HepG2 (cell line): ENCODE results near the gene HSPA1A. TPM values are rescaled to one million over a fixed set of nuclear protein-coding genes. Genes with fewer than 3 reads are reported as not detected.

Source experiments
- EP300 ChIP-seq, 3 experiments: sonication (generic) in 1 of 3; formaldehyde crosslinking in 1 of 3; IDR thresholded peaks; 2 replicates each; pipeline versions ENCODE4 v1.5.1 to v1.6.1; 2011 to 2020; ENCODE audit warnings: low read depth in 2 of 3, low read length in 2 of 3, borderline replicate concordance in 1 of 3, improper control_type of control experiment in 1 of 3, mild to moderate bottlenecking in 1 of 3, missing genetic modification reagents in 1 of 3, moderate library complexity in 1 of 3
- GLMP ChIP-seq: sonication (generic); formaldehyde crosslinking; IDR thresholded peaks from 2 replicates; pipeline ENCODE4 v1.9.0; 2021; ENCODE audit warnings: missing genetic modification reagents, mild to moderate bottlenecking, borderline replicate concordance
- HNRNPK ChIP-seq: fragments of 200-400 bp; formaldehyde crosslinking; IDR thresholded peaks from 2 replicates; pipeline ENCODE4 v1.6.1; 2018; ENCODE audit warnings: low read length, low read depth, moderate library complexity, mild to moderate bottlenecking; ENCODE audit not compliant: poor library complexity, severe bottlenecking
- NCOA1 ChIP-seq: sonication (generic); formaldehyde crosslinking; IDR thresholded peaks from 2 replicates; pipeline ENCODE4 v1.9.0; 2021; ENCODE audit warnings: missing genetic modification reagents
- NFYB ChIP-seq: sonication (generic); formaldehyde crosslinking; IDR thresholded peaks from 2 replicates; pipeline ENCODE4 v1.4.0; 2020; ENCODE audit warnings: missing genetic modification reagents
- PTBP1 ChIP-seq: fragments of 200-400 bp; formaldehyde crosslinking; IDR thresholded peaks from 2 replicates; pipeline ENCODE4 v1.6.1; 2018; ENCODE audit warnings: low read length, low read depth; ENCODE audit not compliant: poor library complexity, severe bottlenecking
- SMAD9 ChIP-seq: sonication (generic); formaldehyde crosslinking; IDR thresholded peaks from 2 replicates; pipeline ENCODE4 v1.5.1; 2020; ENCODE audit warnings: mild to moderate bottlenecking, missing genetic modification reagents
- SYNCRIP ChIP-seq: fragments of 200-400 bp; formaldehyde crosslinking; IDR thresholded peaks from 2 replicates; pipeline ENCODE4 v1.6.1; 2018; ENCODE audit warnings: mild to moderate bottlenecking, low read depth, low read length; ENCODE audit not compliant: insufficient read depth
- ZBED4 ChIP-seq: sonication (generic); formaldehyde crosslinking; IDR thresholded peaks from 2 replicates; pipeline ENCODE4 v1.4.0; 2020; ENCODE audit warnings: missing genetic modification reagents, borderline replicate concordance
- ZNF205 ChIP-seq: IDR thresholded peaks from 2 replicates; pipeline ENCODE4 v1.6.1; 2018; ENCODE audit warnings: missing biosample characterization, missing genetic modification reagents
- ZNF264 ChIP-seq: sonication (generic); formaldehyde crosslinking; IDR thresholded peaks from 2 replicates; pipeline ENCODE4 v1.4.0; 2020; ENCODE audit warnings: missing genetic modification reagents
- ZNF407 ChIP-seq: sonication (generic); formaldehyde crosslinking; IDR thresholded peaks from one replicate; pipeline ENCODE4 v1.5.1; 2020; ENCODE audit warnings: mild to moderate bottlenecking, missing genetic modification reagents; ENCODE audit errors: not compliant biosample characterization
- ZNF672 ChIP-seq: sonication (generic); formaldehyde crosslinking; IDR thresholded peaks from 2 replicates; pipeline ENCODE4 v1.8.1; 2022; ENCODE audit warnings: missing genetic modification reagents
- ZNF788 ChIP-seq: sonication (generic); formaldehyde crosslinking; IDR thresholded peaks from 2 replicates; pipeline ENCODE4 v1.5.0; 2020; ENCODE audit warnings: mild to moderate bottlenecking, missing genetic modification reagents, borderline replicate concordance
- ZZZ3 ChIP-seq: sonication (generic); formaldehyde crosslinking; IDR thresholded peaks from 2 replicates; pipeline ENCODE4 v1.4.0; 2020; ENCODE audit warnings: missing genetic modification reagents, mild to moderate bottlenecking, borderline replicate concordance
- polyA plus RNA-seq, 8 experiments: library from polyadenylated mRNA; depleted of rRNA in 3 of 8; stranded (reverse) in 7 of 8; unstranded in 1 of 8; fragments of >200 nt; fragmentation: Illumina TruSeq in 4 of 8; extraction: Trizol in 4 of 8; gene quantifications; 2 replicates each; pipeline versions ENCODE4 v1.2.1 to v1.2.3, GENCODE V29; 2011 to 2016; ENCODE audit warnings: low read depth in 4 of 8, missing spikeins in 1 of 8, mixed read lengths in 1 of 8; ENCODE audit not compliant: insufficient read depth in 1 of 8
- total RNA-seq, 5 experiments: library from RNA; depleted of rRNA; stranded (reverse); fragments of >200 nt; fragmentation: Illumina TruSeq; extraction: Trizol; gene quantifications; 2 replicates each; pipeline ENCODE4 v1.2.3, GENCODE V29; 2016; ENCODE audit warnings: low read depth in 1 of 5

The HSPA1A gene
- total and polyA plus RNA-seq, 2 of the 13 experiments (the other 11 are each of a cell fraction or from before 2014, with no cell fraction given) = 44.5 to 85.0 TPM

- TF ChIP-seq ZNF407 (CRISPR knock-in tag) (no peak), ZNF205 (no peak), HNRNPK (peak; percentile 67), ZZZ3 (no peak), ZNF264 (CRISPR knock-in tag) (no peak), NCOA1 (CRISPR knock-in tag) (no peak), PTBP1 (no peak), SYNCRIP (no peak), SMAD9 (peak; percentile 89; the same call in 1 of the 2 replicates), ZBED4 (CRISPR knock-in tag) (no peak), EP300 (IDR thresholded peaks at IDR 0.05; ENCODE audit: low read depth in 2 of 2, low read length in 2 of 2) (no peak), EP300 (CRISPR knock-in tag; IDR thresholded peaks at IDR 0.05; ENCODE audit: borderline replicate concordance) (no peak), ZNF788 (no peak), ZNF672 (CRISPR knock-in tag) (no peak), GLMP (no peak), NFYB (CRISPR knock-in tag) (no peak)
Observed at GRCh38 chr6:31794866-31795615, 20.3 kb upstream of the HSPA1A start (continued).
